Activated T-cell treated with anti-CD3 and anti-CD28 coated beads, Interleukin-2, amount 50 U/mL, for 1 hour (primary cell): Measurements from ENCODE around the gene USE1.

Source experiments
- DNase-seq: peaks from one replicate; pipeline ENCODE4 v3.0.0-alpha.2; 2020

Gene USE1

DNA sequence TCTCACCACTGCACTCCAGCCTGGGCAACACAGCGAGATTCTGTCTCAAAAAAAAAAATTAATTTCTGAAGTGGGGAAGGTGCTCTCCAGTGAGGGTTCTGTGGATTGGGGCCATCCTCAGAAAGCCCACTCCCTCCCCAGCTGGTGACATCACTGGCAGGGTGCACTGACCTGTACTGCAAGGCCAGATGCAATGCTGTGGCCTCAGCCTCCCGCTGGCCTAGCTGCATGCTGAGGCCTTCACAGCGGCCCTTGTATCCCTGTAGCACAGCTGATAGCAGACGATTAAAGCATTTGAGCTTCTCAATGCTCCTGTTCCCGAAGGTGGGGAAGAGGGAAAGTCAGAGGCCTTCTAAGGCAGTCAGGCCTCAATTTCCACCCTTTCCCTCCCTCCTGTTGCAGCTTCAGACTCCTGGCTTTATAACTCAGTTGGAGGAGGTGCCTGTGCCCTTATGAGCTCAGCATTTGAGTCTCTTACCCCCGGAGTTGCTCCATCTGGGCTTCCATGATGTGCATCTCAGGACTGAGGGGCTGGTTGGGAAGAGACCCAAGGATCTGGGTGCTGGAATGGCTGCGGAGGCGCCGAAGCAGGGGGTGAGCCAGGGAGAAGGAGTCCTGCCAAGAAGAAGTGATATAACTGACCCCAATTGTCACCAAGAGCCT lies 44.1 kb downstream of the USE1 start:
- no peak for DNase-seq

DNA sequence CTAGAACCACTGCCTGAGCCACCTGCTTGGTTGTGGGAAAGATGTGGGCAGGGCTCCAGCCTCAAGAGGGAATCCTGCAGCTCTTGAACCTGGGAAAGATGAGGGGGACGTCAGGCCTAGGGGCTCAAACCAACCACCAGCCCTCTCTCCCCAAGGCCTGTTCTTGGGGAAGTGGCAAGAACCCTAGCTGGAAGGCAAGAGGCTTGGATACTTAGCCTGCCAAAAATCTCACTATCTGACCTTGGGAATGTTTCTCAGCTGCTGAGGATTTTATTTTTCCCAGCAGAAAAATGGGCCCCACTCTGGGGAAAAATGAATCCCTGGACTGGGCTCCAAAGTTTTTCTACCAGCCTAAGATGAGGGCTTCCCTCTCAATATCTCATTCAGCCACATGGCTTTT lies 44.8 kb downstream of the USE1 start:
- DNase-seq = no peak

DNA sequence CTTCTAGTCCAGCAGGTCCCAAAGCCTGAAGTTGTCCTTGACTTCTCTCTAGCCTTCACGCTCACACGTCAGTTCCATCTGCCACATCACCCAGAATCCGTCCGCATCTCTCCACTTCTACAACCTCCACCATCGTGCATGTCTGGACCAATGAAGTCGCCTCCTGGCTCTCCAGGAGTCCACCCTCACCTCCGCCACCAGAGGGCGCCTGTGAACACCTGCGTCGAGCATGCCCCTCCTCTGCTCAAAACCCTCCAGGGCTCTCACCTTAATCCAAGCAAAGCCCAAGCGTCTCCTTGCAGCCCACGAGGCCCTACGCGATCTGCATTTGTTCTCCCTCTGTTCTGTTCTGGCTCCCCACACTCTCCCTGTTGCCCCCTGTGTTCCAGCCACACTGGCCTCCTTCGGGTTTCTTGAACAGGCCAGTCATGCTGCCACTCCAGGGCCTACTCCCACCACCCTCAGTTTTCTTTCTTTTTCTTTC lies 45.7 kb downstream of the USE1 start:
- DNase-seq = peak; percentile 88

DNA sequence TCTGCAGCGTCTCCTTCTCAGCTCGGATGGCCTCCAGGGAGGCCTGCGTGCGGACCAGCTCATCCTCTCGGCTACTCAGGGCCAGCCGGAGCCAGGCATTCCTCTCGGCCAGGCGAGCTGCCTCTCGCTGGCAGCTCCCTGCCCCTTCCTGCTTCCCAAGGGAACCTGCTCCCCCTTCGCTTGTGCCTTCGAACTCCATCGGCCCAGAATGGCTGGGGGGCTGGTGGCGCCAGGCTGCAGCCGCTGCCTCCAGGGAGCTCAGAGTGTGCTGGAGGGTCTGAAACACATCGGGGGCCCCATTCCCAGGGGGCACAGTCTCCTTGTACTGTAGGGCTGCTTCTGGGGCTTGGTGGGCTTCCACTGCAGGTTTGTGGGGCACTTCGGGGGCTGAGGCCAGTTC lies 47.4 kb downstream of the USE1 start:
- no peak for DNase-seq

DNA sequence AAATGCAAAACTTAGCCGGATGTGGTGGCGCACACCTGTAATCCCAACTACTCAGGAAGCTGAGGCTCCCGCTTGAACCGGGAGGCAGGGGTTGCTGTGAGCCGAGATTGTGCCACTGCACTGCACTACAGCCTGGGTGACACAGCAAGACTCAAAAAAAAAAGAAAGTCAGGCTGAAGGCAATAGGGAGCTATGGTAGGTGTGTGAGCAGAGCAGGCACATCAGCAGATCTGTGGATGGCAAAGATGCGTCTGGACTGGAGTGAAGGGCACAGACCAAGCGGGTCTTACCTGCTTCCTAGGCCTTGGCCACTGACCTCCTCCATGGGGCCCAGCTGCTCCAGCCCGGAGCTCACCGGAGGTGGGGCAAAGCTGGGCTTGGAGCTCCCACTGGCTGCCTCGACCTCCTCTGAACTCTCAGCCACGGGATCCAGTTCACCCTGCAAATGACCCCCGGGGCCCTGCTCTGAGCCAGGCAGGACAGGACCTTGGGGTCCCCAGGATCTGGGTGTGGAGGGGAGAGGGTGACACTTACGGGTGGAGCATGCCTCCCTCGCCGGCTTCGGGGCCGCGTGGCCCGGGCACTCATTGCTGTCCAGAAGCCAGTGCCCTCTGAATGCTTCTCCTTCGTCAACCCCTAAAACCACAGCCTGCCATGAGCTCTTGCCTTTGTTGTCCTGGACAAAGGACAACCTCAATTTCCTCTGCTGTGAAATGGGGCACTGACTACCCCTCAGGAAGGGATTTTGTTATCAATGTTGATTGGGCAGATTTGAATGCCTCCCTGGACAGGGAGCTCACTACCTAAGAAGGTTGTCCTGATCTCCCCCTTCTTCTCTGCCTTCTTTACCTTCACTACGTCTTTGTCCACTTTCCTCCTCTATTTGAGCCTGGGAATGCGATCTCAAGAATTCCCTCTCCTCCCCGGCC lies 48.8 kb downstream of the USE1 start:
- no peak for DNase-seq

DNA sequence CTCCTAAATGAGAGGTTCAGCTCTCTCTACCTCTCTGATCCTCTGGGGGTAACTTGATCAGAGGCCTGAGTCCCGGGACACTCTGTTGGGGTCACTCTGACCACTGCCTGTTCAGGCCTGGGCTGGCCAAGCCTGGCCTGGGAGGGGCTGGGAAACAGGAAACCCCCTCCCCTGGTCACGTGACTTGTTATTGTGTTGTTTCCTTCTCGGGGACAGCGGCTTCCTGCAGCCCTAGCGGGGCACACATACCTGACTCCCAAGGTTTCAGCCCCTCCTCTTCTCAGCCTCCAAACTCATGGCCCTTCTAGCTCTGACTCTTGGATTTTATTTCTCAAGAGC lies 49.5 kb downstream of the USE1 start, which contains the start of gene USHBP1:
USHBP1 (minus strand) TSS at position 105 of the 339 bp plus-strand sequence. CDS start 446 bp downstream, outside the sequence.
- DNase-seq = no peak

DNA sequence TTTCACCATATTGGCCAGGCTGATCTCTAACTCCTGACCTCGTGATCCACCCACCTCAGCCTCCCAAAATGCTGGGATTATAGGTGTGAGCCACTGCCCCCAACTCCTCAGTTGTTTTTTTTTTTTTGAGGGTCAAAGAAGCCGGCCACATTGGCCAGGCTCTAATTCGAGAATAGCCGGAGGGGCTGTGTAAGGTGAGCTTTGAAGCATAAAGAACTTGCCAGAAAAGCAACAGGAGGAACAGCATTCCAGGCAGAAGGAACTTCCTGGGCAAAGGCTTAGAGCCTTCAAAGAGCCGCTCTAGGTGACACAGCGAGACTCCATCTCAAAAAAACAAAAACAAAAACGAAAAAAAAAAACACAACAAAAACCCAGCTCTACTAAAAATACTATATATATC lies 50.9 kb downstream of the USE1 start:
- DNase-seq = no peak

DNA sequence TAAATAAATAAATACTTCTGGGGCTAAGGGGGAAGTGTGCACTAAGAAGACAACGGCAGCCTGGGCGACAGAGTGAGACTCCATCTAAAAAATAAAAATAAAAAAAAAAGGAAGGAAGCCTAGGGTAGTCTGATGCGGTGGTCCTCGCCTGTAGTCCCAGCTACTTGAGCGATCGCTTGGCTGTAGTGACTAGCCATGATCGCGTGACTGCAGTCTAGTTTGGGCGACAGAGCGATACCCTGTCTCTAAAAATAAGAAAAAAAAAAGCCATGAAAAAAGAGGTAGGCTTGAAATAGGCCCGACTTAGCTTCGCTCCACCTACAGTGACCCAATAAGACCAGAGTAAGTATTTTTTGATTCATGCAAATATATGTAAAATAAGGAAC lies 51.4 kb downstream of the USE1 start:
- no peak for DNase-seq

DNA sequence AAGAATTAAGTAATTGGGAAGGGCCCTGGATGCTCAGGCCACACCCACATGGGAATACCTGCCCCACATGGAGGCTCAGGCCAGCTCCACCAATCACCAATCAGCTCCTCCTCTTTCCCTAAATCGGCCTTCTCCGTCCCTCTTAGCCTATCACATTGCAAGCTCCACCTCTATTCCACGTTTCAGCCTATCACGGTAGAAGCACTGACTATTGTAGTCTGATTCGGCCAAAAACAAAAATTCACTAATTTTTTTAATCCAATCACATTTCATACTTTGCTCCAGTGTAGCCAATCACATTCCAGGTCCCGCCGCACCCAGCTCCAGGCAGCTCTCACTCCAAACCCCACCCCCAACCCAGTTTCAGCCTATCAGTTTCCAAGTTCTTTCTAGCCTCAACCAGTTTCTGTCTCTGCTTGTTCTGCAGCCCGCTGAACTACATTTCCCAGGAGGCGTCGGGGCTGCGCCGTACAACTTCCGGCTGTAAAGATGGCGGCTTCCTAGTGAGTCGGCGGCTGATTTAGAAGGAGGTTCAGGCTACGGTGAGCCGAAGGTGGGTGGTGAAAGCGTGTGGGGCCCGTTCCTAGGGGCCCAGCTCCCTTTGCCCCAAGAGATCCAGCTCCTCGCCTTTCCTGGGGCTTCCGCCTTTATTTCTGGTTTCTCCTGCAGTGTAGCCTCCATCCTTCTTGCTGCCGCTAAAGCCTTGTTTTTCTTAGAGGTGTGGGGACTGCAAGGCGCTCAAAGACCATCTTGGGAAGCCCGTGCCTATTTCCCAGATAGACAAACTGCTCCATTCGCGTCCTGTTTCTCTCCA lies 52.0 kb downstream of the USE1 start, which contains the start of gene BABAM1:
BABAM1 (plus strand) TSS at position 469 of the 814 bp plus-strand sequence. CDS start 1,364 bp downstream, outside the sequence.
- DNase-seq = peak; percentile 87

DNA sequence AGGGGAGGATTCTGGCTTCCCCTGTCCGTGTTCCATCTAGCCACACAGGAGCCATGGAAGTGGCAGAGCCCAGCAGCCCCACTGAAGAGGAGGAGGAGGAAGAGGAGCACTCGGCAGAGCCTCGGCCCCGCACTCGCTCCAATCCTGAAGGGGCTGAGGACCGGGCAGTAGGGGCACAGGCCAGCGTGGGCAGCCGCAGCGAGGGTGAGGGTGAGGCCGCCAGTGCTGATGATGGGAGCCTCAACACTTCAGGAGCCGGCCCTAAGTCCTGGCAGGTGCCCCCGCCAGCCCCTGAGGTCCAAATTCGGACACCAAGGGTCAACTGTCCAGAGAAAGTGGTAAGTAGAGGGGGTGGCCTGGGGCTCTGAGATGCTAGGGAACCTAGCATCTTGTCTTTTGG lies 53.6 kb downstream of the USE1 start:
- no peak for DNase-seq
